HepG2 (cell line): ENCODE results near the gene ETFB. TPM values are rescaled to one million over a fixed set of nuclear protein-coding genes. Genes with fewer than 3 reads are reported as not detected.

ENCODE experiments used
- AGO2 ChIP-seq: fragments of 200-400 bp; formaldehyde crosslinking; optimal IDR thresholded peaks from 2 replicates; pipeline ENCODE3; 2017; ENCODE audit warnings: mild to moderate bottlenecking, low read depth, low read length, moderate library complexity
- ARNT2 ChIP-seq: sonication (generic); formaldehyde crosslinking; IDR thresholded peaks from 2 replicates; pipeline ENCODE4 v1.8.0; 2022; ENCODE audit warnings: mild to moderate bottlenecking, low read depth, missing genetic modification reagents, moderate library complexity
- ASH2L ChIP-seq: fragments of 300-600, 200-600 bp; sonication (generic); IDR thresholded peaks from 2 replicates; pipeline ENCODE4 v1.7.0; 2017; ENCODE audit warnings: low read depth, mild to moderate bottlenecking, moderate library complexity, mixed read lengths, low read length; ENCODE audit not compliant: insufficient read length
- CBX5 ChIP-seq: sonication (generic); formaldehyde crosslinking; IDR thresholded peaks from 2 replicates; pipeline ENCODE4 v1.4.0; 2020; ENCODE audit warnings: missing genetic modification reagents, borderline replicate concordance
- FLYWCH1 ChIP-seq: sonication (generic); formaldehyde crosslinking; IDR thresholded peaks from 2 replicates; pipeline ENCODE4 v1.8.1; 2023; ENCODE audit warnings: mild to moderate bottlenecking, missing genetic modification reagents
- KDM2A ChIP-seq: sonication (generic); formaldehyde crosslinking; IDR thresholded peaks from 2 replicates; pipeline ENCODE4 v1.4.0; 2020; ENCODE audit warnings: low read depth, missing genetic modification reagents, borderline replicate concordance
- SAP130 ChIP-seq: IDR thresholded peaks from 2 replicates; pipeline ENCODE4 v1.6.1; 2016; ENCODE audit warnings: low read depth
- SOX6 ChIP-seq, 2 experiments: fragments of 450-650 bp in 1 of 2; sonication (generic) in 1 of 2; formaldehyde crosslinking in 1 of 2; IDR thresholded peaks; 2 replicates each; pipeline versions ENCODE4 v1.4.0 to v1.6.1; 2017 to 2020; ENCODE audit warnings: antibody characterized with exemption in 1 of 2, mild to moderate bottlenecking in 1 of 2, missing genetic modification reagents in 1 of 2
- TCF12 ChIP-seq, 2 experiments: fragments of 450-650 bp in 1 of 2; sonication (generic) in 1 of 2; formaldehyde crosslinking in 1 of 2; IDR thresholded peaks; 2 replicates each; pipeline versions ENCODE4 v1.6.1 to v1.8.0; 2017 to 2022; ENCODE audit warnings: antibody characterized with exemption in 1 of 2, mild to moderate bottlenecking in 1 of 2, missing genetic modification reagents in 1 of 2, moderate library complexity in 1 of 2
- ZNF317 ChIP-seq: sonication (generic); formaldehyde crosslinking; IDR thresholded peaks from 2 replicates; pipeline ENCODE4 v1.5.0; 2020; ENCODE audit warnings: mild to moderate bottlenecking, missing genetic modification reagents
- ZNF431 ChIP-seq: sonication (generic); formaldehyde crosslinking; IDR thresholded peaks from 2 replicates; pipeline ENCODE4 v1.9.0; 2022; ENCODE audit warnings: missing genetic modification reagents, low read depth, mild to moderate bottlenecking, borderline replicate concordance
- ZNF740 ChIP-seq: sonication (generic); formaldehyde crosslinking; IDR thresholded peaks from 2 replicates; pipeline ENCODE4 v1.4.0; 2020; ENCODE audit warnings: missing genetic modification reagents
- polyA plus RNA-seq, 8 experiments: library from polyadenylated mRNA; depleted of rRNA in 3 of 8; stranded (reverse) in 7 of 8; unstranded in 1 of 8; fragments of >200 nt; fragmentation: Illumina TruSeq in 4 of 8; extraction: Trizol in 4 of 8; gene quantifications; 2 replicates each; pipeline versions ENCODE4 v1.2.1 to v1.2.3, GENCODE V29; 2011 to 2016; ENCODE audit warnings: low read depth in 4 of 8, missing spikeins in 1 of 8, mixed read lengths in 1 of 8; ENCODE audit not compliant: insufficient read depth in 1 of 8
- total RNA-seq, 5 experiments: library from RNA; depleted of rRNA; stranded (reverse); fragments of >200 nt; fragmentation: Illumina TruSeq; extraction: Trizol; gene quantifications; 2 replicates each; pipeline ENCODE4 v1.2.3, GENCODE V29; 2016; ENCODE audit warnings: low read depth in 1 of 5
- TF ChIP-seq, protein P1 (sequence below), 2 experiments: sonication (generic) in 1 of 2; formaldehyde crosslinking in 1 of 2; IDR thresholded peaks; 2 replicates each; pipeline versions ENCODE4 v1.5.1 to v1.6.1; 2011 to 2020; ENCODE audit warnings: borderline replicate concordance in 1 of 2, low read depth in 1 of 2, low read length in 1 of 2, mild to moderate bottlenecking in 1 of 2, missing genetic modification reagents in 1 of 2, moderate library complexity in 1 of 2
- TF ChIP-seq, protein P2 (sequence below): sonication (generic); formaldehyde crosslinking; conservative IDR thresholded peaks from 2 replicates; pipeline ENCODE4 v1.4.0; 2020; ENCODE audit warnings: mild to moderate bottlenecking, missing genetic modification reagents, moderate library complexity
- TF ChIP-seq, protein P3 (sequence below): sonication (generic); formaldehyde crosslinking; IDR thresholded peaks from 2 replicates; pipeline ENCODE4 v1.4.0; 2020; ENCODE audit warnings: missing genetic modification reagents, borderline replicate concordance

Gene ETFB
- total and polyA plus RNA-seq, 2 of the 13 experiments (the other 11 are each of a cell fraction or from before 2014, with no cell fraction given): 678 to 1,314 TPM

DNA sequence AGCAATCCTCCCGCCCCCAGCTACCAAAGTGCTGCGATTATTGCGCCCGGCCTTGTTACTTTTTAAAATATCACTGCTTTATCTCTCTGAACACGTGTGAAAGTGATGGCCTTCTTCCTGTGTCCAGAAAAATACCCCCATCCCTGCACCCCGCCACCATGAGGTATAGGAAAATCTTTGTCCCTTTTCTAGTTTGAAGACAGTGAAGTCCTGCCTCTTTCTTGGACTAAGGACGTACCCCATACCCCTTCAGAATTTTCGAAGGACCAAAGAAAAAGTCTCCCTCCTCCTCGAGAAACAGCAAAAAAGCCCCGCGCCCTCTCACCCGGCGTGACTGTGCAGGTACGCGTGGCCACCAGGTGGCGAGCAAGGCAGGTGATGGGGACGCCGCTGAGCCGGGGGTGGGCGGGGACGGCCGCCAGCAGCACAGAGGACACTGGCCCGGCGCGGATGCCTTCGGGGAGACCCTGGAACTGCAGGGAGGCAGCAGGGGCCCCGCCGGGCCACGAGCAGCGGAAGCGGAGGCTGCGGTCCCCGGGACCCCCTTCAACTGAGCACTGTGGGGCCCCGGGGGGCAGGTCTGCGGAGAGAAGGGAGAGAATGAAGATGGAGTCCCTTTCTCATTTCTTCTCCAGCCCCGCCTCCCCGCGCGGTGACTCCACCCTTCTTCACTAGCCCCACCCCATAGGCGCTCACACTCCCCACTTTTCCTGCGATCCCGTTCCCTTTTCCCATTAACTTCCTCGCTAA lies 27.4 kb downstream of the ETFB start (continued):
- no peak for TF ChIP-seq TCF12 (IDR thresholded peaks at IDR 0.05)
- no peak for TF ChIP-seq TCF12 (CRISPR knock-in tag; IDR thresholded peaks at IDR 0.05)
- peak; percentile 84; the same call in 1 of the 2 replicates for TF ChIP-seq KDM2A (CRISPR knock-in tag)
- TF ChIP-seq, protein P1, sequence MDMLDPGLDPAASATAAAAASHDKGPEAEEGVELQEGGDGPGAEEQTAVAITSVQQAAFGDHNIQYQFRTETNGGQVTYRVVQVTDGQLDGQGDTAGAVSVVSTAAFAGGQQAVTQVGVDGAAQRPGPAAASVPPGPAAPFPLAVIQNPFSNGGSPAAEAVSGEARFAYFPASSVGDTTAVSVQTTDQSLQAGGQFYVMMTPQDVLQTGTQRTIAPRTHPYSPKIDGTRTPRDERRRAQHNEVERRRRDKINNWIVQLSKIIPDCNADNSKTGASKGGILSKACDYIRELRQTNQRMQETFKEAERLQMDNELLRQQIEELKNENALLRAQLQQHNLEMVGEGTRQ (IDR thresholded peaks at IDR 0.05; ENCODE audit: low read depth, low read length): no peak
- TF ChIP-seq, protein P1 (CRISPR knock-in tag; IDR thresholded peaks at IDR 0.05; ENCODE audit: borderline replicate concordance): no peak
- TF ChIP-seq AGO2: peak; percentile 76
- no peak for TF ChIP-seq ARNT2 (CRISPR knock-in tag)
- TF ChIP-seq, protein P2, sequence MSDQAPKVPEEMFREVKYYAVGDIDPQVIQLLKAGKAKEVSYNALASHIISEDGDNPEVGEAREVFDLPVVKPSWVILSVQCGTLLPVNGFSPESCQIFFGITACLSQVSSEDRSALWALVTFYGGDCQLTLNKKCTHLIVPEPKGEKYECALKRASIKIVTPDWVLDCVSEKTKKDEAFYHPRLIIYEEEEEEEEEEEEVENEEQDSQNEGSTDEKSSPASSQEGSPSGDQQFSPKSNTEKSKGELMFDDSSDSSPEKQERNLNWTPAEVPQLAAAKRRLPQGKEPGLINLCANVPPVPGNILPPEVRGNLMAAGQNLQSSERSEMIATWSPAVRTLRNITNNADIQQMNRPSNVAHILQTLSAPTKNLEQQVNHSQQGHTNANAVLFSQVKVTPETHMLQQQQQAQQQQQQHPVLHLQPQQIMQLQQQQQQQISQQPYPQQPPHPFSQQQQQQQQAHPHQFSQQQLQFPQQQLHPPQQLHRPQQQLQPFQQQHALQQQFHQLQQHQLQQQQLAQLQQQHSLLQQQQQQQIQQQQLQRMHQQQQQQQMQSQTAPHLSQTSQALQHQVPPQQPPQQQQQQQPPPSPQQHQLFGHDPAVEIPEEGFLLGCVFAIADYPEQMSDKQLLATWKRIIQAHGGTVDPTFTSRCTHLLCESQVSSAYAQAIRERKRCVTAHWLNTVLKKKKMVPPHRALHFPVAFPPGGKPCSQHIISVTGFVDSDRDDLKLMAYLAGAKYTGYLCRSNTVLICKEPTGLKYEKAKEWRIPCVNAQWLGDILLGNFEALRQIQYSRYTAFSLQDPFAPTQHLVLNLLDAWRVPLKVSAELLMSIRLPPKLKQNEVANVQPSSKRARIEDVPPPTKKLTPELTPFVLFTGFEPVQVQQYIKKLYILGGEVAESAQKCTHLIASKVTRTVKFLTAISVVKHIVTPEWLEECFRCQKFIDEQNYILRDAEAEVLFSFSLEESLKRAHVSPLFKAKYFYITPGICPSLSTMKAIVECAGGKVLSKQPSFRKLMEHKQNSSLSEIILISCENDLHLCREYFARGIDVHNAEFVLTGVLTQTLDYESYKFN (CRISPR knock-in tag): no peak; the same call in 1 of the 2 replicates
- TF ChIP-seq FLYWCH1 (CRISPR knock-in tag): no peak
- TF ChIP-seq CBX5 (CRISPR knock-in tag): peak; percentile 24; the same call in 1 of the 2 replicates
- TF ChIP-seq ZNF317 (CRISPR knock-in tag): peak; percentile 95
- no peak for TF ChIP-seq SOX6 (IDR thresholded peaks at IDR 0.05)
- no peak; the same call in 1 of the 2 replicates for TF ChIP-seq SOX6 (CRISPR knock-in tag; IDR thresholded peaks at IDR 0.05)
- 0 out of 2 replicates have a peak, but pooled peaks have one; percentile 34 for TF ChIP-seq ZNF431
- no peak for TF ChIP-seq ZNF740 (CRISPR knock-in tag)
- TF ChIP-seq, protein P3, sequence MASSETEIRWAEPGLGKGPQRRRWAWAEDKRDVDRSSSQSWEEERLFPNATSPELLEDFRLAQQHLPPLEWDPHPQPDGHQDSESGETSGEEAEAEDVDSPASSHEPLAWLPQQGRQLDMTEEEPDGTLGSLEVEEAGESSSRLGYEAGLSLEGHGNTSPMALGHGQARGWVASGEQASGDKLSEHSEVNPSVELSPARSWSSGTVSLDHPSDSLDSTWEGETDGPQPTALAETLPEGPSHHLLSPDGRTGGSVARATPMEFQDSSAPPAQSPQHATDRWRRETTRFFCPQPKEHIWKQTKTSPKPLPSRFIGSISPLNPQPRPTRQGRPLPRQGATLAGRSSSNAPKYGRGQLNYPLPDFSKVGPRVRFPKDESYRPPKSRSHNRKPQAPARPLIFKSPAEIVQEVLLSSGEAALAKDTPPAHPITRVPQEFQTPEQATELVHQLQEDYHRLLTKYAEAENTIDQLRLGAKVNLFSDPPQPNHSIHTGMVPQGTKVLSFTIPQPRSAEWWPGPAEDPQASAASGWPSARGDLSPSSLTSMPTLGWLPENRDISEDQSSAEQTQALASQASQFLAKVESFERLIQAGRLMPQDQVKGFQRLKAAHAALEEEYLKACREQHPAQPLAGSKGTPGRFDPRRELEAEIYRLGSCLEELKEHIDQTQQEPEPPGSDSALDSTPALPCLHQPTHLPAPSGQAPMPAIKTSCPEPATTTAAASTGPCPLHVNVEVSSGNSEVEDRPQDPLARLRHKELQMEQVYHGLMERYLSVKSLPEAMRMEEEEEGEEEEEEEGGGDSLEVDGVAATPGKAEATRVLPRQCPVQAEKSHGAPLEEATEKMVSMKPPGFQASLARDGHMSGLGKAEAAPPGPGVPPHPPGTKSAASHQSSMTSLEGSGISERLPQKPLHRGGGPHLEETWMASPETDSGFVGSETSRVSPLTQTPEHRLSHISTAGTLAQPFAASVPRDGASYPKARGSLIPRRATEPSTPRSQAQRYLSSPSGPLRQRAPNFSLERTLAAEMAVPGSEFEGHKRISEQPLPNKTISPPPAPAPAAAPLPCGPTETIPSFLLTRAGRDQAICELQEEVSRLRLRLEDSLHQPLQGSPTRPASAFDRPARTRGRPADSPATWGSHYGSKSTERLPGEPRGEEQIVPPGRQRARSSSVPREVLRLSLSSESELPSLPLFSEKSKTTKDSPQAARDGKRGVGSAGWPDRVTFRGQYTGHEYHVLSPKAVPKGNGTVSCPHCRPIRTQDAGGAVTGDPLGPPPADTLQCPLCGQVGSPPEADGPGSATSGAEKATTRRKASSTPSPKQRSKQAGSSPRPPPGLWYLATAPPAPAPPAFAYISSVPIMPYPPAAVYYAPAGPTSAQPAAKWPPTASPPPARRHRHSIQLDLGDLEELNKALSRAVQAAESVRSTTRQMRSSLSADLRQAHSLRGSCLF (CRISPR knock-in tag): no peak
- peak; percentile 14 for TF ChIP-seq ASH2L
- TF ChIP-seq SAP130 (CRISPR knock-in tag): peak; percentile 69
